Left renal cortex interstitium (tissue), 4 donors: ENCODE data around the gene SBNO1. TPM values are rescaled to one million over a fixed set of nuclear protein-coding genes. Genes with fewer than 3 reads are reported as not detected.

Experiments used
- DNase-seq, 4 donors: peaks; one replicate each; pipeline ENCODE4 v3.0.0-alpha.2; 2013; ENCODE audit warnings: low read depth in 4 of 4, low spot score in 2 of 4, missing footprints in 1 of 4
- polyA plus RNA-seq, 4 donors: library from polyadenylated mRNA; unstranded; fragments of 120-200 nt; gene quantifications; one replicate each; pipeline ENCODE4 v1.2.1, GENCODE V29; 2013; ENCODE audit not compliant: insufficient read length in 4 of 4

SBNO1 gene
- polyA plus RNA-seq, 4 donors: 24.0 to 33.3 (median 29.5) TPM

GRCh38 chr12:123278101-123278627, 86.5 kb downstream of the SBNO1 start:
- DNase-seq: no peak

GRCh38 chr12:123273166-123273565, 91.5 kb downstream of the SBNO1 start:
- DNase-seq: no peak

- DNase-seq: no peak
Observed at GRCh38 chr12:123271001-123271668, 93.5 kb downstream of the SBNO1 start.

GRCh38 chr12:123270214-123271000, 94.2 kb downstream of the SBNO1 start:
- no peak for DNase-seq

GRCh38 chr12:123269896-123270213, 94.8 kb downstream of the SBNO1 start:
- DNase-seq: no peak

- no peak for DNase-seq
Observed at GRCh38 chr12:123269395-123269892, 95.2 kb downstream of the SBNO1 start.

- no peak for DNase-seq
Observed at GRCh38 chr12:123268850-123269249, 95.8 kb downstream of the SBNO1 start.

- no peak for DNase-seq
Observed at GRCh38 chr12:123267991-123268843, 96.4 kb downstream of the SBNO1 start.

GRCh38 chr12:123267335-123267920, 97.2 kb downstream of the SBNO1 start:
- DNase-seq: no peak

- DNase-seq: no peak
Observed at GRCh38 chr12:123266679-123267277, 97.9 kb downstream of the SBNO1 start.

- no peak for DNase-seq
Observed at GRCh38 chr12:123265851-123266678, 98.6 kb downstream of the SBNO1 start.

GRCh38 chr12:123264642-123265041, 100.0 kb downstream of the SBNO1 start:
- DNase-seq: no peak

- DNase-seq: no peak
Observed at GRCh38 chr12:123263196-123263817, 101.3 kb downstream of the SBNO1 start.

- DNase-seq: no peak
Observed at GRCh38 chr12:123261196-123261595, 103.5 kb downstream of the SBNO1 start.

- DNase-seq: no peak
Observed at GRCh38 chr12:123260081-123260480, 104.6 kb downstream of the SBNO1 start.

- DNase-seq: no peak
Observed at GRCh38 chr12:123258593-123258992, 106.1 kb downstream of the SBNO1 start.

GRCh38 chr12:123254853-123255446, 109.7 kb downstream of the SBNO1 start:
- no peak for DNase-seq
